H1 (cell line): Measurements from ENCODE around the gene IFIT1. TPM values are rescaled to one million over a fixed set of nuclear protein-coding genes. Genes with fewer than 3 reads are reported as not detected.
A peak's percentile ranks its signal among the peaks of the same experiment; 100 is the strongest.

Source experiments
- BCL11A ChIP-seq, 2 experiments: IDR thresholded peaks; one replicate each; pipeline ENCODE4 v1.6.1; 2011; ENCODE audit warnings: low read depth in 2 of 2, low read length in 2 of 2, mild to moderate bottlenecking in 2 of 2
- MAX ChIP-seq: IDR thresholded peaks from 2 replicates; pipeline ENCODE4 v1.6.1; 2012; ENCODE audit warnings: inconsistent platforms
- RBBP5 ChIP-seq: IDR thresholded peaks from 2 replicates; pipeline ENCODE4 v1.7.1; 2012; ENCODE audit warnings: low read depth, mild to moderate bottlenecking, inconsistent platforms, low read length, moderate library complexity, borderline replicate concordance
- SAP30 ChIP-seq: fragments of 300-600 bp; sonication (generic); IDR thresholded peaks from 2 replicates; pipeline ENCODE4 v1.7.1; 2012; ENCODE audit warnings: low read length, moderate library complexity, mild to moderate bottlenecking, inconsistent platforms; ENCODE audit not compliant: insufficient read depth, insufficient replicate concordance
- polyA plus RNA-seq, 7 experiments: library from polyadenylated mRNA; depleted of rRNA in 3 of 7; stranded (reverse) in 5 of 7; unstranded in 2 of 7; fragments of >200 nt in 5 of 7; fragments of 200-250 nt in 2 of 7; gene quantifications; 1 replicate in 5 of 7; 2 replicates in 1 of 7; 4 replicates in 1 of 7; pipeline versions ENCODE4 v1.2.1 to v1.2.3, GENCODE V29; 2011 to 2013; ENCODE audit warnings: missing spikeins in 2 of 7, mixed read lengths in 2 of 7
- total RNA-seq: library from RNA; stranded (reverse); fragmentation: NEBNext Ultra II Directional; extraction: Animal tissue kit (Norgen Biotek cat#: 25700); gene quantifications from 2 replicates; pipeline ENCODE4 v1.2.1, GENCODE V29; 2021

IFIT1 gene
- total and polyA plus RNA-seq, 2 of the 8 experiments (the other 6 are each of a cell fraction or from before 2014, with no cell fraction given) = 0.94 to 1.5 TPM

GRCh38 chr10:89414146-89414878, 21.9 kb downstream of the IFIT1 start, which contains the start of gene IFIT5 (continued):
- peak; percentile 99 for TF ChIP-seq RBBP5
- no peak for TF ChIP-seq SAP30
- peak; percentile 30; the same call in 1 of the 2 replicates for TF ChIP-seq MAX
- no peak for TF ChIP-seq BCL11A (IDR thresholded peaks at IDR 0.05; ENCODE audit: low read depth in 2 of 2, low read length in 2 of 2)
